Keratinocyte (primary cell): ENCODE data around the gene ANXA5.

ENCODE experiments used
- CTCF ChIP-seq, 3 experiments: IDR thresholded peaks in 1 of 3; conservative IDR thresholded peaks in 1 of 3; optimal IDR thresholded peaks in 1 of 3; 2 replicates in 2 of 3; 3 replicates in 1 of 3; pipeline versions ENCODE3 to v1.5.1; 2011; ENCODE audit warnings: low read length in 3 of 3, mild to moderate bottlenecking in 3 of 3, moderate library complexity in 2 of 3, control low read depth in 1 of 3, inconsistent platforms in 1 of 3; ENCODE audit not compliant: insufficient read depth in 2 of 3; ENCODE audit errors: extremely low read depth in 1 of 3
- EZH2 ChIP-seq: IDR thresholded peaks from one replicate; pipeline ENCODE4 v1.6.1; 2012; ENCODE audit warnings: inconsistent platforms, mild to moderate bottlenecking, low read length, moderate library complexity

DNA sequence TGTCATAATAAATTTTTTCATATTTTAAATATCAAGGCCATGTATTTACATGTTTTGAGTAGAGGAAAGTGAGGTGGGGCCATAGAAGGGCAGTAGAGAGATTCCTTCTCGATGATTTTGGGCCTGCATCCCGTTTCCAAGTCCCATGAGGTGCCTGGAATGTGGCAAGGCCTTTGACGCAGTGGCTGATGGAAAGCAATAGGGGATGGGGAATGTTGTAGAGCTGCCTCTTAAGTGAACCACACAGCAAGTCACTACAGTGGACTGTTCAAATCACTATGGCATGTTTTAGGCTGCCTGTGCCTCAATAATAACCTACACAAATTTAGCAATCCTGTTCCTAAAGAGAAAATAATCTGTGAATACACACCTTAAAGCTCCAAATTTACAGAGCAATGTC is 48.3 kb downstream of the ANXA5 start:
- TF ChIP-seq CTCF (optimal IDR thresholded peaks at IDR 0.05 in 1 of 3, IDR thresholded peaks at IDR 0.05 in 1 of 3, conservative IDR thresholded peaks at IDR 0.05 in 1 of 3; ENCODE audit: extremely low read depth in 1 of 3, insufficient read depth in 2 of 3, low read length in 3 of 3), result no peak
- TF ChIP-seq EZH2, result no peak
